GM18499 (cell line): ENCODE results near the gene LILRB1.
"Not testable (repeated sequence)": the region's sequence is repeated elsewhere in the genome, so short reads cannot be mapped to it uniquely, and the experiment has no call there.

Experiments used
- ATAC-seq: cut with Tn5 transposase; IDR thresholded peaks from one replicate; pipeline ENCODE4 v1.9.1; 2021; ENCODE audit warnings: moderate number of reproducible peaks; ENCODE audit not compliant: insufficient read depth, unreplicated experiment

The LILRB1 gene

GRCh38 chr19:54630262-54630661 is at the start of gene LILRB1:
Gene LILRB1 (plus strand): TSS chr19:54630484. CDS start chr19:54631074, 590 bp downstream.
- not testable (repeated sequence) for ATAC-seq

- no peak for ATAC-seq
Measured at GRCh38 chr19:54586397-54586796, 43.9 kb upstream of the LILRB1 start.

- no peak for ATAC-seq
Measured at GRCh38 chr19:54587026-54587425, 43.3 kb upstream of the LILRB1 start.

- not testable (repeated sequence) for ATAC-seq
Measured at GRCh38 chr19:54593445-54593844, 36.8 kb upstream of the LILRB1 start, which contains the start of gene LILRA1. Gene LILRA1 (plus strand): TSS chr19:54593632. CDS start chr19:54594245, 613 bp downstream.

GRCh38 chr19:54593931-54594626 is 36.2 kb upstream of the LILRB1 start:
- not testable (repeated sequence) for ATAC-seq

GRCh38 chr19:54594737-54595136 is 35.5 kb upstream of the LILRB1 start:
- no peak for ATAC-seq

- not testable (repeated sequence) for ATAC-seq
Measured at GRCh38 chr19:54595680-54596436, 34.4 kb upstream of the LILRB1 start.

- ATAC-seq = no peak
Measured at GRCh38 chr19:54600212-54600611, 30.1 kb upstream of the LILRB1 start.

- no peak for ATAC-seq
Measured at GRCh38 chr19:54606230-54606629, 24.1 kb upstream of the LILRB1 start.

- ATAC-seq = no peak
Measured at GRCh38 chr19:54606891-54607784, 23.1 kb upstream of the LILRB1 start.

- ATAC-seq = no peak
Measured at GRCh38 chr19:54607785-54608150, 22.5 kb upstream of the LILRB1 start.

- ATAC-seq = no peak
Measured at GRCh38 chr19:54608205-54608604, 22.1 kb upstream of the LILRB1 start.

- ATAC-seq = no peak
Measured at GRCh38 chr19:54608792-54609191, 21.5 kb upstream of the LILRB1 start.

- ATAC-seq = no peak
Measured at GRCh38 chr19:54609356-54609791, 20.9 kb upstream of the LILRB1 start.

GRCh38 chr19:54612428-54612827 is 17.9 kb upstream of the LILRB1 start:
- no peak for ATAC-seq

GRCh38 chr19:54614726-54615125 is 15.6 kb upstream of the LILRB1 start:
- no peak for ATAC-seq

GRCh38 chr19:54616057-54616456 is 14.2 kb upstream of the LILRB1 start:
- peak; percentile 34 for ATAC-seq

- peak; percentile 47 for ATAC-seq
Measured at GRCh38 chr19:54616821-54617560, 13.3 kb upstream of the LILRB1 start.

- ATAC-seq = no peak
Measured at GRCh38 chr19:54620464-54620863, 9.8 kb upstream of the LILRB1 start.

- ATAC-seq = no peak
Measured at GRCh38 chr19:54622431-54622830, 7.9 kb upstream of the LILRB1 start.
